GM04504 (cell line): ENCODE data around the gene GNA12.

Experiments used
- DNase-seq: peaks from one replicate; pipeline ENCODE4 v3.0.0-alpha.2; 2012; ENCODE audit warnings: low read depth

Gene GNA12

DNA sequence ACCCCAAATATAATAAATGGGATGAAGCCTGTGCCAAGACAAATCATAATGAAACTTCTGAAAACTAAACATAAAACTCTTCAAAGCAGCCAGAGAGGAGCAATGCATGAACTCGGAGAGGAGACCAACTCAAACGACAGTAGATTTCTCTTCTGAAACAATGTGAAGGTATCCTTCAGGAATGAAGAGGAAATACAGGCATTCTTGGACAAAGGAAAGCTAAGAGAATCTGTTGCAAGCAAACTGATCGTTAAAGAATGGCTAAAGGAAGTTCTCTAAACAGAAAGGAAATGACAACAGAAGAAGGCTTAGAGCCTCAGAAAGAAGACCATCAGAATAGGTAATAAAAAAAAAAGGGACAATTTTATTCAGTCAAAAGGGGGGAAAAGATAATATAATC, 6.6 kb downstream of the GNA12 start:
- no peak for DNase-seq

DNA sequence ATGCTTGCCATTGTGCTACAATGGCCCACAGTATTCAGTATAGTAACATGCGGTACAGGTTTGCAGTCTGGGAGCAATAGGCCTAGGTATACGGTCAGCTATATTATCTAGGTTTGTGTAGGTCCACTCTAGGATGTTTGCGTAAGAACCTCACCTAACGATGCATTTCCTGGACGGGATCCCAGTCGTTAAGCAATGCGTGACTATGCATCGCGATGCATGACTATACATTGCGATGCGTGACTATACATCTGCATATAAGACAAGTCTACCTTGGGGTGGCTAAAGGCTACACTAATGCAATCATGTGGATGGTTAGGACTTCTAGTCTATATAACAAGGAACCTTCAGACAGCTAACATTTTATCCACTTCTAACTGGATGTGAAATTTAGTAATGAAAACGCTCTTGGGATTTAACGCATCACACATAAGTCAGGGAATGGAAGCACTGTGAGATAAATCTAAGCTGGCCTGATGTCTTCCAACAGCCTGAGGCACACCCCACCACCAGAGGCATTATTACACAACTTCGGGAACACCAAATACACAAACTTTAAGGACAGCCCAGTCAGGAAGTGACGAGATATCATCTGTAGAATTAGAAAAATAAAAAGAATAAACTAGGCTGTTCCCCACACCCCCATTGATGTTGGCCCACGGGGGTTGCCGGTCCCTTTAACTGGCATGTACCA, 9.2 kb downstream of the GNA12 start:
- DNase-seq: no peak

DNA sequence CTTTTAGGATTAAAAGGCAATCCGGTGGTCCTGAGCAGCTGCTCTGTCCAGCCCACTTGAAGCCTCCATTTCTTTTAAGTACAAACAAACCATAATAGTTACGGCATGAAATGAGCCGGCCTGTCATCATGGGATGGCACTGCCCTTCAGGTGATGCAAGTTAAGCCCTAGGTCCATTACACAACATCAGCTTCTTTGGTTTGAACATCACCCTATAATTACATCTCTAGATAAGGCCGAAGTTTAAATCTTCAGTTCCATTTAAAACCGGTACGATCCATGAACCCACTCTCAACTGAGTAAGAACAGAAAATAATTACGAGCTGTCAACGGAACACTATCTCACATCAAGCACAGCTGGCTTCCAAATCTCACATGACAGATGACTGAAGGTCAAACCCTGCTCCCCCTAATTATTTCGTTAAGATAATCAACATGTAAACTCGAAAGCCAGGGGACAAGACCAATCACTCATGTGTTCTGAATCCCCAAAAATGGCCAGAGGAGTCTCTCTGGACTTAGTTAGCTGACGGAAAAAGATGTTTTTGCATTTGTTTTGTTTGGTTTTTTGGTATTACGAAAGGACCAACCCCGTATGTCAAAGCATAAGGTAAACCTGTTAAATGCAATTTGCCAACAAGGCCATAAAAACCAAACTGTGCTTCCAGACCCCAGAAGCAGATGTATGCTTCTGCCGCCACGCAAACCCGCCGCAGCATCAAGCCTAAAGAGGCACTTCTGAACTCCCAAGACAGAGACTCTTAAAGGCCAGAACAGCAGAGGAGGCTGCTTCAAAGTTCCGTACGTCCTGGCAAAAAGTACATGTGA, 10.8 kb downstream of the GNA12 start:
- DNase-seq: no peak

DNA sequence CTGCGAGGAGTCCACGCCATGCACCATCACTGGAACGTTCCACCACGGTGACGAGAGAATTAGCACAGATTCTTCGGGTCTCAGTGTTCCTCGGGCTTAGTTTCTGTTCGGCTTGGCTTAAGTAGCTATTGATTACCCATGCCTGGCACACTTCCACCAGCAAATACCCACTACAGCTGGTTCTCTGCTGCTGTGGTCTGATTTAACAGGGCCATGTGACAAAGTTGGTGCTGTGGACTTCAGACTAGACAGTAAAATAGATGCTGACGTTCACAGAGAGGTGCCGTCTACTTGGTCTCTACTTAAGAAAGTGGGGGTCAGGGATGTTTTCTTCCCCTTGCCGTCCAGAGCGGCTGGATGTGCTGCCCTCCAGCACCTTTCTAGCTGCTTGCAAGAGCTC, 11.6 kb downstream of the GNA12 start:
- DNase-seq: no peak

DNA sequence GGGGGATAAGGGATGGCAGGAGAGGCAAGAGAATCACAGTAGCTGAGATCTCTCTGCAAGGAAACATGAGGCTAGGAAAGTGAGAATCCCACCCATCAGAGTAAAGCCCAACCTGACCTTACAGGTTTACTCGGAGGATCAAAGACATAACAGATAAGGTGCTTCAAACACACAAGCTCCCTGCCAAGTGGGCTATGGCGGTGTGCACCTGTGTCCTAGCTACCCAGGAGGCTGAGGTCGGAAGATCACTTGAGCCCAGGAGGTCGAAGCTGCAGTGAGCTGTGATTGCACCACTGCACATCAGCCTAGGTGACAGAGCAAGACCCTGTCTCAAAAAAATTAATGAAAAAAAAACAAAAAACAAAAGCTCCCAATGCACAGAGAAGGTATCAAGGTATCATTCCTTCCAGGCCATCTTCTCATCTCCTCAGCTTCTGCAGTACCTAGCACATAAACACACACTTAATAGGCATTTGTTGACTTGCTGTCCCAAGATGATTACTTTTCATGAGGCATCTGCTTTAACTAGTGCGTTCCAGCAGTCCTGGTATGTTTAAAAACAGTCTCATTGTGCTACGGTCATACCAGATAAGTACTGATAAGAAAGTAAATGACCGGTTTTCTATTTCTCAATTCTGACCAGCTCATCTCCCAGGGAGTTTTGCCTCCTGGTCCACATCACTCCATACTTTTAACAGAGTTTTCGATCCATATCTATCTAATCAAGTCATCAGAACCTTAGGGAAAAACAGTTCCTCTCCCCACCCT, 13.3 kb downstream of the GNA12 start:
- no peak for DNase-seq

DNA sequence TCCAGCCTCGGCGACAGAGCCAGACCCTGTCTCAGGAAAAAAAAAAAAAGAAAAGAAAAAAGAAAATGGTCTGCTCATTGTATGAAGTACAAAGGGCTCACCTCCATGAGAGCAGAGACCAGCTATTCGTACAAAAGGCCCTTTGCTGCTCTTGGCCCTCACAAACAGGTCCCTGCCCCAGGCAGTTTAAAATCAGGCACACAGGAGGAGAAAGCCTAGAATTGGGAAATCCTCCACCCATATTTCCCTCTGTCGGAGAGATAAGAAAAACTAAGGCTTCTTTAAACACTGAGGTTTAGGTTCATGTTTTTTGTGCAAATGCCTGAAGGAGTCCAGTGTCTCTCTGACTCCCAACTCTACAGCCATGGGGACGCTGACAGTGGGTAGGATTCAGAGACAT, 15.1 kb downstream of the GNA12 start:
- DNase-seq: no peak

DNA sequence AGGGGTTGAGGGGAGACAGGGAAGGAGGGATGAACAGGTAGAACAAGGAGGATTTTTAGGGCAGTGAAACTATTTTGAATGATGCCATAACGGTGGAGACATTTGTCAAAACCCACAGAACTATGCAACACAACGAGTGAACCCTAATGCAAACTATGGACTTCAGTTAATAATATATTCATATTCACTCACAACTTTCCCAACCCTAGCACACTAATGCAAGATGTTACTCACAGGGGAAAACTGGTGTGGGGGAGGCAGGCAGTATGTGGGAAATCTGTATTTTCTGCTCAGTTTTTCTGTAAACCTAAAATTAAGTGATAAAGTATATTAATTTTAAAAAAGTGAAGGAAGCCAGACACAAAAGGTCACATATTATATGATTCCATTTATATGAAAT, 17.3 kb downstream of the GNA12 start:
- DNase-seq: no peak

DNA sequence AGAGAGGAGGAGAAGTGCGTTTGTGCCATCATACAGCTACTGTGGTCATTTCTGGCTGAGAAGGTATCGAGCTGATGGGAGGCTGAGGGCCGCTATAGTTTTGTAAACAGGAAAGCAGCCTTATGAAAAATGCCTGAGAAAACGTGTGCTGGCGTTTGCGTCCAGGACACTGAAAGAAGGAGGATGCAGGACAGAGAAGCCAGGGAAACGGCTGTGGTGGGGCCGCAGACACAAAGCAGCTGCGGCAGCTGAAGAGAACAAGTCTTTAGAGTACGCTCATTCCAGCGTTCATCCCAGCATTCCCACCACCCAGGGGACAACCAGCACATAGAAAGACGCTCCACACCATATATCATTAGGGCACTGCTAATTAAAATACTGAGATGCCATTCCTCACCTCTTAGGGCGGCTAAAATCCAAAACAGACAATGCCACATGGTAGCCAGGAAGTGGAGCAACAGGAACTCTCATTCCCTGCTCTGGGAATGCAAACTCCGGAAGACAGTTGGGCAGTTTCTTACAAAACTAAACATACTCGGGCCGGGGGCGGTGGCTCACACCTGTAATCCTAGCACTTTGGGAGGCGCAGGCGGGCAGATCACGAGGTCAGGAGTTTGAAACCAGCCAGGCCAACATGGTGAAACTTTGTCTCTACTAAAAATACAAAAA, 18.4 kb downstream of the GNA12 start:
- no peak for DNase-seq

DNA sequence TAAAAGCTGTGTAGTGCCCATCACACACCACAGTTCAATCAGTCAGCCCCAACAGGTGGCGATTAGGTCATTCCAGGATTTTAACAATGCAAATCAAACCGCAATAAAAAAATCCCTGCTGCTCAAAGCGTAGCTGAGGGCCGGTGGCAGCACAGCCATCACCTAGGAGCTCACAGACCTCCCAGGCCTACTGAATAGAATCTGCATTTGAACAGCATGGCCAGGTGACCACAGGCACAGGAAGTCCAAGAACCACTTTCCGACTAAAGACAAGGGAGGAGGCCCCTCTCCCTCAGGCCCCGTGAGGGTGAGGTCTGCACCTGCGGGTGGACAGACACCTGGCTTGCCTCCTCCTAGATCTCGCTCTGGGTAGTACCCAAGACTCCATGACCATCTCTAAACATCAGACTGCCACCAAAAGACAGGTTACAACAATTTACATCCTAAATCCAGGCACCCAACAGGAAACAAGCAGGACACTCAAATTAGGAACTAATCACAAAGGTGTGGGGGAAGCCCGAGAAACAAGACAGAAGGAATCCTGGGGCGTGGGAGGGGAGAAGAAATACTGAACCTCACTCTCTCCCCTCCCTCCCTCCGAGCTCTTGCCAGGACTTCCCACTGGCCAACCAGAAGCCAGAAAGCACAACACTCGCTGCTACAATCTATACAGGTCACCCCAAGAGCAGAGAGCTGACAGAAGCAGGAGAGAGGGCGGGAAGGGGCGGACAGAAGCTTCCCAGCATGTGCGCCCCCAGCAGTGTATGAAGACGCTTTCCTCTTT, 19.2 kb downstream of the GNA12 start:
- no peak for DNase-seq

DNA sequence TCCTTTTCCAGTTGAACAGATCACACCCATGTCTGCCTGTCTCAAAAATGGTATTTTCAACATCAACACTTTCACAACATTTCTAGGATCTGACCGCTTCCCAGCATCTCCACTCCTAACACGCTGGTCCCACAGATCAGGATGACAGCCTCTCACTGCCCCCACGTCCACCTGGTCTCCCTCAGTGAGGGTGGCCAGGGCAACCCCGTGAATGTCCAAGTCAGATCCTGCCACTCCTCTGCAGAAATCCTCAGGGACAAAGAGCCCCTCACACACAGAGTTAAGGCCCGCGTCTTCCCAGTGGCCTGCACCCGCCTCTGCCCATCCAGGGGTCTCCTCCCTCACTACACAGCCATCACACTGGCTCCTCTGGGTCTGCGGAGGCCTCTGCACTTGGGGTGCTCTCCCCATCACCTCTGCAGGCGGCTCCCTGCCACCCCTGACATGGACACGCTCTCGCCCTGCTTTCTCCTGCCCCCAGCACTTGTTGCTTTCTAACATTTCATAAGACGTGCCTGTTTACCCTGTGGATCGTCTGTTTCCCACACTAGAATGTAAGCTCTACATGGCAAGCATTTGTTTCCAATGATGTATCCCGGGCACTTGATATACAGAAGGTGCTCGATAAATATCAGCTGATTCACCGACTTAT, 20.0 kb downstream of the GNA12 start:
- DNase-seq: no peak

DNA sequence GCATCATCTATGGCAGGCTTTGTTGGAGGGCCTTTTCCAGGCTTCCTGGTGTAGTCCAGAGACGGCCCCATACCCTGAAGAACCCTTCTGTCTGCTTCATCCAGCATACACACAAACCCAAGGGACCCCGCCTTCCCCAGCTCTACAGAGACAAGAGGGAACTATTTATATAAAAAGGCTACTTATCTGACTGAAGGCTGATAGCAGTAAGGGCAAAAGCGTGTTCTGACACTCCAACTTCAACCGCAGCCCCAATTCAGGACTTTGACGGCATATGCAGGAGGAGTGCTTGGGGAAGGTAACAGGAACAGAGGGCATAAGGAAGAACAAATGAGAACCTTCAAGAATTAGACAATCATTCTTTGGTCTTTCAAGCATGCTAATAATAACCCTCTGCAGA, 21.0 kb downstream of the GNA12 start:
- no peak for DNase-seq

DNA sequence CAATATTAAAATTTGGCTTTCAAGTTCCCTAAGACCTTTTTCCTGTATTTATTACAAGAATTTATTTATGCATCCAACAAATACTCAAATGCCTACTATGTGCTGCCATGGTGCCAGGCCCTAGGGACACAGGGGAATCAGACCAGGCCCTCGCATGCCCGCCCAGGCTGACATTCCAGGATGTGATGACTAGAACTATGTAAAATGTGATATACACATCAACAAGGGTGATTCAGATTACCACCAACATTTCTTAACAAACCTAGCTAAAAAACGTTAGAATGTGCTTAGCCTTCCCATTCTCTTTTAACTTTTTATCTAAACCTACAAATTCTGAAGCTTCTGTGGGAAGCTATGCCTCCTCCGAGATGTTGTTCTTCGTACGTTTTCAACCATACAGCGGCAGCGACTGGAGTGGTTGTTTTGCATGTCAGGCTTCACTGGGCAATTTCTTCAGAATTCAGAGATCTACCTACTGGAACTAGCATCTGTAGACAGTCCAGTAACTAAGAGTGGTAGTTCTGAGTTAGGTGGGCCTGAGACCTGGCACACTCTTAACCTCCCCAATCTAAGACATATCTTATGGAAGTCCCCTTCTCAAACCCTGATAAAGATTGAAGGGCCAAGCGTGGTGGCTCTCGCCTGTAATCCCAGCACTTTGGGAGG, 22.1 kb downstream of the GNA12 start:
- peak; percentile 51 for DNase-seq

DNA sequence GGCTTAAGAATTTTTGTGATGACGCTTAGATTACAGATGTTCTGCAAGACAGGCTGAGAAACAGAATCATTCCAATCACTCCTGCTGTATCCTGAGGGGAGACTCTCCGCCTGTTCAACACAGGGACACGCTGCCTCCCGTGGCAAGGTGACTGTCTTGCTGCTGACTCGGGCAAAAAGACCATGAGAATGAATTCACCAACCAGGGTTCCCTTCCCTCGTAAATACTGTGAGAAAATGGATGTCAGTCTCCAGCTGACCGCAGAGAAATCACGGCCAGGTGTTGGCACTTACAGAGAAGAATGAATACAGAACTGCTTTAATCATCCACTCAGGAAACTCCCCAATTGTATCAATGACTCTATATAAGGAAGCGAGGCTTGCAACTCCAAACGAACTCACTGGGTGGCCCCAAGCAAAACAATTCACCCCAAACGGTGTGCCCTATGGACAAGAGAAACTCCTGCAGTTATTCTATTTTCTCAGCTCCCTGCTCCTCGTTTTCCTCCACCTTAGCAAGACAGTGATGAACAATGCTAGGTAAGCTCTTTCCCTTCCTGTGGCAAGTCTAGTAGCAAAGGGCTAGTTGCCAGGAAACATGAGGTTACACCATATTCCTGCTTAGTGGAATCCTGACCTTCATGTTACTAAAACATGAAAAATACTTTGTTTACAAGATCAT, 22.8 kb downstream of the GNA12 start:
- DNase-seq: peak; percentile 58

DNA sequence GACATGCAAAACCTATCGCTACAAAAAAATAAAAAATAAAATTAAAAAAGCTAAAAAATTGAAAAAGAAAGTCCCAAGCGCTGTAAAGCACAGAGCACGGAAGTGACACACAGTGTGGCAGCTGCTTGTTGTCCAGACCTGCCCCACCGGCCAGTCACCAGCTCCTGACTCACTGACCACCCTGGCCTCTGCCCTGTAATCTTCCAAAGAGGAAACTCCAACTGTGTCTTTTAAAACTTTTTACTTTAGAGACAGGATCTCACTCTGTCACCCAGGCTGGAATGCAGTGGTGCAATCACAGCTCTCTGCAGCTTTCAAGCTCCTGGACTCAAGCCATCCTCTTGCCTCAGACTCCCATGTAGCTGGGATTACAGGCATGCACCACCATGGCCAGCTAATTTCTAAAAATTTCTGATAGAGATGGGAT, 23.6 kb downstream of the GNA12 start:
- DNase-seq: peak; percentile 93

DNA sequence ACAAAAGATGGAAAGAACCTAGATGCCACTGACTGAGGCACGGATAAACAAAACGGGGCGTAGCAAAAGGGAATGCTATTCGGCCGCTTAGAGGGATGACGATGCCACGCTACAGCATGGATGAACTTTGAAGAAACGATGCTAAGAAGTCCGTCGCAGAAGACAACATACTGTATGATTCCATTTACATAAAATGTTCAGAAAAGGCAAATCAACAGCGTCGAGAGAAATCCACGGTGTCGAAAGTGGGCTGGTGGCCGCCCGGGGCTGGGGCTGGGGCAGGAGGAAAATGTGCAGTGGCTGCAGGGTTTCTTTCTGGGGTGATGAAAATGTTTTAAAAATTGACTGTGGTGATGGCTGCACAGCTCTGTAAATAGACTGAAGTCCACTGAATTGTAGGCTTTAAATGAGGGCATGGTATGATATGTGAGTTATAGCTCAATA, 24.1 kb downstream of the GNA12 start:
- DNase-seq: no peak

DNA sequence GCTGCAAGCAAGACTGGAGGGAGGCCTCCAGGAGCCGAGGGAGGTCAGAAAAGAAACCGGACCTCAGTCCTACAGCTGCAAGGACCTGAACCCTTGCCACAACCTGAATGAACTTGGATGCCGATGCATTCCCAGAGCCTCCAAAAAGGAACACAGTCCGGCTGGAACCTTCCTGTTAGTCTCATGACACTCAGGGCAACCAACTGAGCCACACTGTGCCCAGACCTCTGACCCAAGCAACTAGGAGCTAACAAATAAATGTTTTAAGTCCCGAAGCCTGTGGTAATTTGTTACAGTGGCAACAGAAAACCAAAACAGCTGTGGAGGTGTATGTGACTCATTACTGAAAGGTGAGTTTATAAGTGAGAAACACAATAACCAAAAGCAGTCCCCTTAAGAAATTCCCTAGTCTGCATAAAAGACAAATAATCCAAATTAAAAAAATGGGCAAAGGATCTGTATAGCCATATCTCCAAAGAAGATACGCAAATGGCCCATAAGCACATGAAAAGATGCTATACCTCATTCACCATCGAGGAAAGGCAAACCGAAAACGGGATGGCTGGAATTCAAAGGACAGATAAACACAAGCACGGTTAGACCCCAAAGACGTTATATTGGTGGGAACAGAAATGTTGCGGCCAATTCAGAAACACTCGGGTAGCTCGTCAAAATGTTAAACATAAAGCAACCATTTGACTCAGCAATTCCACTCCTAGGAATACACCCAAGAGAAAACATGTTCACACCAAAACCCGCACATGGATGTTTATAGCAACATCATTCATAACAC, 24.8 kb downstream of the GNA12 start:
- no peak for DNase-seq

DNA sequence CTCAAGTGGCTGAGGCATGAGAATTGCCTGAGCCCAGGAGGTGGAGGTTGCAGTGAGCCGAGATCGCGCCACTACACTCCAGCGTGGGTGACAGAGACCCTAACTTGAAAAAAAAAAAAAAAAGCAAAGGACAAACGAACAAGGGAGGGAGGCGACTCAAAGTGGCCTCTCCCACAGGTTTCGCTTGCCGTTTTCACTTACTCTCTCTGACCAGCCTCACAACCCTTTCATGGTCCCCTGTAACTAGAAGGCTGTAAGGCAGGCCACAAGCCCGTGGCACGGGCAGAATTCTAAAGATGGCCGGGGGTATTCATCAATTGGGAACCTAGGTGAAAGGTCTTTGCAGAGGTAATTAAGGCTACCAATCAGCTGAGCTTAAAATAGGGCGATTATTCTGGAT, 25.5 kb downstream of the GNA12 start:
- no peak for DNase-seq

DNA sequence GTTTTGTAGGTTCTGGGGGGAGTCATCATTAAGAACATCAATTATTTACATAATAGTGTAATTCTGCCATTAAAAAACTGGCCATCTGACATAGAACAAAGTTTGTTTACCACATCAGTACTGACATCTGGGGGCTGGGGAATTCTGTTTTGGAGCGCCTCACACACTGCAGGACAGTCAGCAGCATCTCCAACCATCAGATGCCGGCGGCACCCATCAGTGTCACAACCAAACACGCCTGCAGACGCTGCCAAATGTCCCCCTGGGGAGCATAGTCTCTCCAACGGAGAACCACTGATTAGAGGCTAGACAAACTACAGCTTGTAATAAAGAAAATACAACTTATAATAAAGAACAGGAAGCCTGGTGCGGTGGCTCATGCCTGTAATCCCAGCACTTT, 26.0 kb downstream of the GNA12 start:
- no peak for DNase-seq

DNA sequence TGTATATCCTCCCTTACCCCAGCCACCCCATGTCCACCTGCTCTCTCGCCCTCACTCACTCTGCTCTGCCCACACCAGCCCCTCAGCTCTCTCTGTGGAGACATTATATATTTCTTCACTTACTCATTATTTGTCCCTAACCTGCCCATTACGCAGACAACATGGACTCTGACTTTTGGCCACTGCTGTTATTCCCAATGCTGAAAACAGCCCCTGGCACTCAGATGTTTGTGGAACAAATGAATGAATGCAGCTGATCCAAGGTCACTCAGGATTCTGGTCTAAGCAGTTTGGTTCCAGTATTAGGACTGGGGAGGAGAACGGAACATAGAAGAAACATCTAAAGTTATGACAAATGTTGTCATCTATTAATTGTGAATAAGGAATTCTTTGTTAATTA, 26.7 kb downstream of the GNA12 start:
- DNase-seq: no peak
